GM23338 (cell line): ENCODE measurements around the gene CADPS. TPM values are rescaled to one million over a fixed set of nuclear protein-coding genes. Genes with fewer than 3 reads are reported as not detected.

Experiments used
- ATAC-seq: fragments of 200-7000 bp; cut with Tn5 transposase; 3 replicates; pipeline ENCODE4 v1.9.1; 2020
- DNase-seq: peaks from one replicate; pipeline ENCODE4 v3.0.0-alpha.2; 2015; ENCODE audit warnings: low spot score
- H2AFZ ChIP-seq: fragments of 200-600 bp; sonication (generic); 2 replicates; pipeline ENCODE4 v1.8.0; 2016; ENCODE audit warnings: antibody characterized with exemption, mild to moderate bottlenecking, moderate library complexity
- H3F3A ChIP-seq: fragments of 200-600 bp; sonication (generic); replicated peaks from 2 replicates; pipeline ENCODE4 v1.8.0; 2017; ENCODE audit warnings: antibody characterized with exemption, mixed run types, low read depth
- H3K27ac ChIP-seq: fragments of 200-600 bp; sonication (generic); 2 replicates; pipeline ENCODE4 v1.6.1; 2016; ENCODE audit warnings: low read depth
- H3K27me3 ChIP-seq: fragments of 200-600 bp; sonication (generic); 2 replicates; pipeline ENCODE4 v1.8.0; 2016; ENCODE audit warnings: mild to moderate bottlenecking, mixed run types, moderate library complexity; ENCODE audit not compliant: insufficient read depth
- H3K36me3 ChIP-seq: fragments of 200-600 bp; sonication (generic); 2 replicates; pipeline ENCODE4 v1.8.0; 2016; ENCODE audit warnings: mild to moderate bottlenecking; ENCODE audit not compliant: insufficient read depth
- H3K4me1 ChIP-seq: fragments of 200-600 bp; sonication (generic); 2 replicates; pipeline ENCODE4 v1.8.0; 2016; ENCODE audit warnings: mild to moderate bottlenecking, moderate library complexity; ENCODE audit not compliant: insufficient read depth
- H3K4me2 ChIP-seq: fragments of 200-600 bp; sonication (generic); 2 replicates; pipeline ENCODE4 v1.7.1; 2017; ENCODE audit warnings: mixed run types
- H3K4me3 ChIP-seq: fragments of 200-600 bp; sonication (generic); 2 replicates; pipeline ENCODE4 v1.6.1; 2016; ENCODE audit warnings: mixed run types
- H3K79me2 ChIP-seq: fragments of 200-600 bp; sonication (generic); replicated peaks from 2 replicates; pipeline ENCODE4 v1.8.0; 2017; ENCODE audit warnings: mild to moderate bottlenecking; ENCODE audit not compliant: insufficient read depth
- H3K9me2 ChIP-seq: fragments of 200-600 bp; sonication (generic); 2 replicates; pipeline ENCODE4 v1.8.0; 2017; ENCODE audit not compliant: insufficient read depth
- H4K20me1 ChIP-seq: fragments of 200-600 bp; sonication (generic); replicated peaks from 2 replicates; pipeline ENCODE4 v1.8.0; 2017; ENCODE audit warnings: mild to moderate bottlenecking; ENCODE audit not compliant: insufficient read depth
- H3K27ac Mint-ChIP-seq: 2 replicates; pipeline ENCODE4 v1.8.0; 2020; ENCODE audit warnings: inconsistent platforms, mild to moderate bottlenecking, moderate library complexity, mixed read lengths
- H3K27me3 Mint-ChIP-seq: 3 replicates; pipeline ENCODE4 v1.8.0; 2022; ENCODE audit warnings: low read depth, mild to moderate bottlenecking, moderate library complexity, mixed read lengths, inconsistent platforms; ENCODE audit not compliant: insufficient read depth, poor library complexity
- H3K36me3 Mint-ChIP-seq: 3 replicates; pipeline ENCODE4 v1.8.0; 2021; ENCODE audit warnings: low read depth, mild to moderate bottlenecking, inconsistent platforms, moderate library complexity, mixed read lengths
- H3K4me1 Mint-ChIP-seq: 3 replicates; pipeline ENCODE4 v1.8.0; 2020; ENCODE audit warnings: mild to moderate bottlenecking, inconsistent platforms, mixed read lengths
- H3K4me3 Mint-ChIP-seq: 3 replicates; pipeline ENCODE4 v1.8.0; 2021; ENCODE audit warnings: moderate library complexity, mild to moderate bottlenecking, inconsistent platforms, mixed read lengths
- H3K9me3 Mint-ChIP-seq: 3 replicates; pipeline ENCODE4 v1.8.0; 2020; ENCODE audit warnings: moderate library complexity, mild to moderate bottlenecking, inconsistent platforms, mixed read lengths
- CREB1 ChIP-seq: fragments of 250-450 bp; sonication (Bioruptor Pico); IDR thresholded peaks from 2 replicates; pipeline ENCODE4 v1.5.0; 2020; ENCODE audit warnings: low read depth, mild to moderate bottlenecking, moderate library complexity
- CTCF ChIP-seq, 2 experiments: fragments of 200-600 bp in 1 of 2; sonication (generic) in 1 of 2; conservative IDR thresholded peaks; 2 replicates each; pipeline versions ENCODE4 v1.5.1 to v1.6.1; 2016 to 2017; ENCODE audit warnings: antibody characterized with exemption in 2 of 2, low read depth in 2 of 2, mild to moderate bottlenecking in 2 of 2, moderate library complexity in 1 of 2
- ETS1 ChIP-seq: IDR thresholded peaks from 2 replicates; pipeline ENCODE4 v1.6.1; 2016; ENCODE audit warnings: antibody characterized with exemption
- EZH2 ChIP-seq: fragments of 200-600 bp; sonication (generic); IDR thresholded peaks from one replicate; pipeline ENCODE4 v1.8.0; 2017; ENCODE audit warnings: antibody characterized with exemption, mild to moderate bottlenecking, low read depth; ENCODE audit not compliant: unreplicated experiment
- EZH2phosphoT487 ChIP-seq: fragments of 200-600 bp; sonication (generic); IDR thresholded peaks from one replicate; pipeline ENCODE4 v1.8.1; 2018; ENCODE audit warnings: antibody characterized with exemption; ENCODE audit not compliant: unreplicated experiment
- JUNB ChIP-seq: IDR thresholded peaks from one replicate; pipeline ENCODE4 v1.6.1; 2016; ENCODE audit warnings: antibody characterized with exemption; ENCODE audit not compliant: unreplicated experiment
- NANOG ChIP-seq: IDR thresholded peaks from 2 replicates; pipeline ENCODE4 v1.6.1; 2016; ENCODE audit warnings: antibody characterized with exemption, borderline replicate concordance
- POLR2AphosphoS5 ChIP-seq: IDR thresholded peaks from 2 replicates; pipeline ENCODE4 v1.6.1; 2016; ENCODE audit warnings: antibody characterized with exemption, low read depth
- REST ChIP-seq: IDR thresholded peaks from one replicate; pipeline ENCODE4 v1.6.1; 2018; ENCODE audit warnings: antibody characterized with exemption; ENCODE audit not compliant: unreplicated experiment
- STAT1 ChIP-seq: IDR thresholded peaks from one replicate; pipeline ENCODE4 v1.6.1; 2016; ENCODE audit warnings: antibody characterized with exemption; ENCODE audit not compliant: unreplicated experiment
- ZNF114 ChIP-seq: fragments of 250-450 bp; sonication (Bioruptor Pico); IDR thresholded peaks from 2 replicates; pipeline ENCODE4 v1.5.0; 2020; ENCODE audit warnings: mild to moderate bottlenecking, moderate library complexity
- ZNF331 ChIP-seq: fragments of 250-450 bp; sonication (Bioruptor Pico); IDR thresholded peaks from 2 replicates; pipeline ENCODE4 v1.5.0; 2020; ENCODE audit warnings: low read depth, mild to moderate bottlenecking, moderate library complexity
- ZNF462 ChIP-seq: fragments of 250-450 bp; sonication (Bioruptor Pico); IDR thresholded peaks from 2 replicates; pipeline ENCODE4 v1.5.0; 2020; ENCODE audit warnings: mild to moderate bottlenecking, moderate library complexity
- polyA plus RNA-seq: library from polyadenylated mRNA; unstranded; fragments of >200 nt; fragmentation: Nextera tagmentation; extraction: Ambion mirVana; gene quantifications from 2 replicates; pipeline ENCODE4 v1.2.1, GENCODE V29; 2016
- total RNA-seq: library from RNA; depleted of rRNA; stranded (reverse); fragments of >200 nt; shearing (Covaris generic); gene quantifications from 2 replicates; pipeline ENCODE4 v1.2.3, GENCODE V29; 2014

The CADPS gene
- total and polyA plus RNA-seq, 2 experiments from 2014 or later = 14.7 to 22.0 TPM

- H3K4me3 ChIP-seq = no peak overlapping the region
- Mint-ChIP-seq H3K27ac (no peak overlapping the region), H3K4me1 (peaks cover 22% of the 10 kb centered on the region; the same call in 2 of the 3 replicates), H3K27me3 (no peaks in the 10 kb centered on the region), H3K9me3 (no peaks in the 10 kb centered on the region), H3K36me3 (no peaks in the 10 kb centered on the region), H3K4me3 (no peak overlapping the region)
- H3K4me2 ChIP-seq = no peak overlapping the region
- TF ChIP-seq POLR2AphosphoS5 = no peak
- TF ChIP-seq ZNF331 (CRISPR knock-in tag) = no peak
- no peak for TF ChIP-seq JUNB
- TF ChIP-seq ZNF462 (CRISPR knock-in tag) = no peak
- TF ChIP-seq CREB1 (CRISPR knock-in tag) = no peak
- no peak for TF ChIP-seq ZNF114 (CRISPR knock-in tag)
- no peak for TF ChIP-seq NANOG
- TF ChIP-seq STAT1 = no peak
- no peak for TF ChIP-seq REST
- no peak for TF ChIP-seq CTCF (conservative IDR thresholded peaks at IDR 0.05; ENCODE audit: low read depth in 2 of 2)
- no peak for TF ChIP-seq EZH2
- no peak for TF ChIP-seq ETS1
- no peak for TF ChIP-seq EZH2phosphoT487
- H3K27ac ChIP-seq = no peak overlapping the region
- no peaks in the 10 kb centered on the region for H3F3A ChIP-seq
- H4K20me1 ChIP-seq = no peaks in the 10 kb centered on the region
- no peaks in the 10 kb centered on the region for H3K79me2 ChIP-seq
- no peaks in the 10 kb centered on the region for H3K27me3 ChIP-seq
- peaks cover 10% of the 10 kb centered on the region; the same call in 1 of the 2 replicates for H3K9me2 ChIP-seq
- H3K36me3 ChIP-seq = no peaks in the 10 kb centered on the region
- DNase-seq = no peak
- no peak for ATAC-seq
- H3K4me1 ChIP-seq = peaks cover 9% of the 10 kb centered on the region
- H2AFZ ChIP-seq = no peak overlapping the region
These were observed 171.6 kb downstream of the CADPS start for GRCh38 chr3:62703451-62704167.
